ENCODE results near the gene YIF1B.
"Not testable (repeated sequence)": the region's sequence is repeated elsewhere in the genome, so short reads cannot be mapped to it uniquely, and the experiment has no call there.

YIF1B gene

DNA sequence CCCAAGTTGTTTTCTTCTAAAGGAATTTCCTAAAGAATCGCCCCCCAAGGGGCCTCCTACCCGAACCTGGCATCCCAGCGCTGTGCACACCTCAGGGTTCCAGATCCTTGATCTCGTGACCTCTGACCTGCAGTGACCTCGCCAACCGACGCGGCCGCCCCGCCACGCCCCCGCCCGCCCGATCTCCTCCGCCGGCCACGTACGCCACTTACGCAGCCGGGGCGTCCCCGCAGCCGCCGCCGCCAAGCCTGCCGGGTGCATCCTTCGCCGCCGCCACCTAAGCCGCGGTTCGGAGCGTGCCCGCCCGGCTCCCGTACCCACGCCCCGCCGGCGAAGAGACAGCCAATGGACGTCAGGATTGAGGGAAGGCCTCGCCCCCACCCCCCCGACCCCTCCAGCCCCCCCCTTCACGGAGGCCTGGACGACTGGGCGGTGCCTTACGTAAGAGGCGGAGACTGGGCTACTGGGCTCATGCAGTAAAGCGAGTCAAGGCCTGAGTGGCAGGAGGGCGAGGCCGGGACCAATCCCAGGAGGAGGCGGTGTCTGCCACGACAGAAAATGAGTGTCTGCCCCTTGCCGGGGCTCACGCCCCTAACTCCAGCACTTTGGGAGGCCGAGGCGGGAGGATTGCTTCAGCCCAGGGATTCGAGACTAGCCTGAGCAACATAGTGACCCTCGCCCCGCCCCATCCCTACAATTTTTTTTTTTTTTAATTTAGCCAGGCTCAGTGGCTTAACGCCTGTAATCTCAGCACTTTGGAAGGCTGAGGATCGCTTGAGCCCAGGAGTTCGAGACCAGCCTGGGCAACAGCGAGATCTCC, at the start of gene YIF1B:
YIF1B (minus strand) TSS at position 291 of the 820 bp plus-strand sequence; CDS start at position 261, 30 bp downstream.
- peak; percentile 92 to 93 for DNase-seq

GRCh38 chr19:38362946-38363688, 47.4 kb upstream of the YIF1B start:
- not testable (repeated sequence) for DNase-seq

GRCh38 chr19:38362076-38362945, 46.6 kb upstream of the YIF1B start:
- peak; percentile 67 to 68 for DNase-seq

GRCh38 chr19:38361633-38362075, 45.9 kb upstream of the YIF1B start:
- peak; percentile 45 to 53 for DNase-seq

GRCh38 chr19:38360839-38361631, 45.3 kb upstream of the YIF1B start:
- DNase-seq = no peak

- no peak for DNase-seq
These were observed 44.6 kb upstream of the YIF1B start for GRCh38 chr19:38360351-38360750.

DNA sequence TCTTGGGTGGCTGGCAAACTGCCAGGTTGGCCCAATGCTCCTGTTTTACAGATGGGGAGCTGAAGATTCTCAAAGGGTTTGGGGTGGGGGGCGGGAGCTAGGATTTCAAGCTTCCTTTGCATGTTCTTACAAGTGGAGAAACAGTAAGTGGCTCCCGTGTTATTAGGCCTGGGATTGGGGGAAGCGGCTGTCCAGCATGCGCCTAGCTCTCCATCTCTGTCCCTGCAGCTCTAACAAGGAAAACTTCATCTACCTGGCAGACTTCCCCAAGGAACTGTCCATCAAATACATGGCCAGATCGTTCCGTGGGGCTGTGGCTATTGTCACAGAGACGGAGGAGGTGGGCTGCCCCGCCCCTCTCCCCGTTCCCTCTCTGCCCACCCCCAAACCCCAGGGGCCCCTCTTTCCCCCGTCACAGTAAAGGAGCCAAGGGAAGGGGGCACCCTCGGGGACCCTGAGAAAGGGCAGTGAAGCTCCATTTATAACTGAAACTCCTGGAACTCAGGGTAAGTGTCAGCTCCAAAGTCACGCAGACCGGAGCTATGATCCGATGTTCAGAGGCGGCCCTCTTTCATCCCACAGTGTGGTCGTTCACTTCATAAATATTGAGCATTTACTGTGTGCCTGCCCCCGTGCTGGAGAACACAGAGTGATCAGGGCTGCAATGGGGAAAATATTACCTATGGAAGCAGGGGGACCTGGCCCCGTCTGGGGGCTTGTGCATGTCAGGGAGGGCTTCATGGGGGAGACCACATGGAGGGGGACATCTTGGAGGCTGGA, 43.7 kb upstream of the YIF1B start:
- DNase-seq = no peak

DNA sequence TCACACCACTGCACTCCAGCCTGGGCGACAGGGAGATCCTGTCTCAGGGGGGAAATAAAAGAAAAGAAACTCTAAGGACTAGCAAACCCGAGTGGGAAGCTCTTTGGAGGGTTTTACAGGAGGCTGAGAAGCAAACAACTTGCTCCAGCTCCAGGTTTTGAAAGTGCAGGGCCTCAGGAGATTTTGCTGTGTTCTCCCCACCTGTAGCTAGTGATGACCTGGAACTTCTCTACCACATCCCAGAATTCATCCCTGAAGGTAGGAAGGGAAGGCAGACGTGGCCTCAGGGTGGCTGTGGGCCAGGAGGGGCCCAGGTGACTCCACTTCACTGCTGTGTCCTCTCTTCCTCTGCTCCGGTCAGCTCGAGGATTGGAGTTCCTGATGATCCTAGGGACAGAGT, 42.3 kb upstream of the YIF1B start:
- no peak for DNase-seq

DNA sequence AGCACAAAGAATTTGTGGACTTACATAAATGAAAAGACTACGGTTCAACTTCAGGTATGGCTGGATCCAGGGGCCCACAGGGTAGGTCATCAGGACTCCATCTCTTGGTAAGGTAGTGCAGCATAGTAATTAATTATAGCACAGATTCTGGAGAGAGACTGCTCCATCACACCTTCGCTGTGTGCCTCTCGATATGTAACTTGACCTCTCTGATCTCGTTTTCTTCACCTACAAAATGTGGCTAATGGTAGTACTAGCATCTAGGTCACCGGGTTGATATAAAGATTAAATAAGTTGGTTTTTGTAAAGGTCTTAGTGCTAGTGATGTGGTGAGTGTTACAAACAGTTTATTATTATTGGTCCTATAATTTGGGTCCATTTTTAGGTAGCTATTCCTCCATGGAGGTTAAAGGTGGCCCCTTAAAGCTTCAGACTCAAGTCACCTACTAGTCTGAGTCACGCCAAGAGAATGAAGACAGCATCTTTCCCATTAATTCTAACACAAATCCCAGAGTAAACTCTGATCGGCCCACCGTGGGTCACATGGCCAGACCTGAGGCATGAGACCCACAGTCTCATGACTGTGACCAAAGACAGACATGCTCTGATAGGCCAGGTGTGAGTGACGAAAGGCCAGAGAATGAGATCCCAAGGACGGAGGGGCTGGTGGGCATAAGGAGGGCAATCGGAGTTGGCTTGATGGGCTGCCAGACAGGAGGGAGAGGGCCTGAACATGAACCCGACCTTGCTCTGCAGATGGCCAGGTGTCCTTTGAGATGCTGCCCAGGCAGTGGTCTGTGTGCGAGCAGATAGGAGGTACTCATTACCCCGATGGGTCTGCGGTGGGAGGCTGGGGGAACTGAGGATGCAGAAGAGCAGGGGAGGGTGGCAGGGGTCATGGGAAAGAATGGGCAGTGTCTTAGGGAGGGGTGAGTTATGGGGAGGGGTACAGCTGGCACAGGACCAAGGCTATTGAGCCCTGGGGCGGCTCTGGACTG, 40.3 kb upstream of the YIF1B start:
- no peak for DNase-seq

DNA sequence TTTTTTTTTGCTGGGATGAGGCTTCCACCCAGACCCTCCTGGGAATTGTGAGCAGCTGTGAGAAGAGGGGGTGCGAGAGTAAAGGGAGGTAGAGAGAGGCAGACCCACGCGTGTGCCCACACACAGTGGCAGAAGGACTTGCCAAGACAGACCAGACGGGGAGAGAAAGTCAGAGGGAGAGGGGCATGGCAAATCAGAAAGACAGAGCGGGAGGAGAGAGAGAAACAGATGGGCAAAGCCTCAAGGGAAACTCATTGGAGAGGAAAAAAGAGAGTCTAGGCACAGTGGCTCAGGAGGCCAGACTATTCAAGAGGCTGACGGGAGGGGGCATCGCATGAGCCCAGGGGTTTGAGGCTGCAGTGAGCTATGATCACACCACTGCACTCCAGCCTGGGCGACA, 36.9 kb upstream of the YIF1B start:
- DNase-seq = no peak

DNA sequence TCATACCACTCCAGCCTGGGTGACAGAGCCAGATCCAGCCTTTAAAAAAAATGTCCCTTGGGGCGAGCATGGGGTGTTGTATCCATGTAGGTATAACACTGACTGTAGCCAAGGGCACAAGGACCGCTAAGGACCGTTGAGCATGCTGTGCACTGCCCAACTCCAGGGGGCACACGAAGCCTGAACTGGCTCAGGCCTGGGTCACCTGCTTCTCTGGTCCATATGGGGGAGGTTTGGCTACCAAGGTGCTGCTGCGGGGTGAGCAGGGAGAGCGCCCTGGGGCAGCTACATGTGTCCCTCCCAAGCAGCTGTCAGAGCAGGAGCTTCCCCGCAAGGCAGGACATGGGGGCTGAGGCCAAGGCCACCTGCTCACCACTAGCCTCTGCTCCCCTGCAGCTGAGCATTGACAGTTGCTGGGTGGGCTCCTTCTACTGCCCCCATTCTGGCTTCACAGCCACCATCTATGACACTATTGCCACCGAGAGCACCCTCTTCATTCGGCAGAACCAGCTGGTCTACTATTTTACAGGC, 36.2 kb upstream of the YIF1B start:
- DNase-seq = no peak

DNA sequence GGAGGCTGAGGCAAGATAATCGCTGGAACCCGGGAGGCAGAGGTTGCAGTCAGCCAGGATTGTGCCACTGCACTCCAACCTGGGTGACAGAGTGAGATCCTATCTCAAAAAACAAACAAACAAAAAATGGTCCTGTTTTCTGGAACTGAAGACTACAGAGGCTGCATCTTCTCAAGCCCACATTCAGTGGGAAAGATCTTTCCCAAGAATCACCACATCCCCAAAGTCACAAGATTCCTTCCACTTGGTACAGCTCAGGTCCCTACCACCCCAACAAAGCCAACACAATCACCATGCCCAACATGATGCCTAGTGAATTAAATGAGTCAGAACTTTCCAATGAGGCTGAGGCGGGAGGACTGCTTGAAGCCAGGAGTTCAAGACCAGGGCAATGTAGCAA, 35.1 kb upstream of the YIF1B start:
- no peak for DNase-seq

GRCh38 chr19:38346837-38347236, 31.1 kb upstream of the YIF1B start:
- no peak for DNase-seq

- DNase-seq = no peak
These were observed 25.2 kb upstream of the YIF1B start for GRCh38 chr19:38340927-38341326.

GRCh38 chr19:38339011-38339410, 23.3 kb upstream of the YIF1B start:
- not testable (repeated sequence) for DNase-seq

GRCh38 chr19:38337360-38337653, 21.6 kb upstream of the YIF1B start:
- no peak for DNase-seq

DNA sequence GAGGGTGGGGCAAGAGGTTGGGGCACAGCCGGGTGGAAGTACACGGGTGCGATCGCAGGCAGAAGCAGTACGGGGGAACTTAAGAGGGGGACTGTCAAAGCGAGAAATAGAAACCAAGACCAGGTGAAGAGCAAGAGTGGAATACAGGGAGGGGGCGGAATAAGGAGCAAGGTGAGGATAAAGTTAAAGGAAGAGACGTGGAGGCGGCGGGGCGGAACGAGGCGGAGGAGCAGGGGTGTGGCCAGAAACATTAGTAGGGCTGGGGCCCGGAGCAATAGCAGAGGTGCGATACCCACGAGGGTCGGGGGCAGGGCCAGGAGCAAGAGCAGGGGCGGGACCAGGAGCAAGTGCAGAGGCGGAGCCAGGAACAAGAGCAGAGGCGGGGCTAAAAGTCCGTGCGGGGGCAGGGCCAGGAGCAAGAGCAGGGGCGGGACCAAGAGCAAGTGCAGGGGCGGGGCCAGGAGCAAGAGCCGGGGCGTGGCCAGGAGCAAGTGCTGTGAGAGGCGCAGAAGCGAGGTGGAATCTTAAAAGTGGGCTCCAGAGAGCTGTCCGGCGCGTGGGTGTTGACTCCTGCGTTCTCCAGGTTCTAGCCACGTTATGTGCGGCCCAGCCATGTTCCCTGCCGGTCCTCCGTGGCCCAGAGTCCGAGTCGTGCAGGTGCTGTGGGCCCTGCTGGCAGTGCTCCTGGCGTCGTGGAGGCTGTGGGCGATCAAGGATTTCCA, 21.1 kb upstream of the YIF1B start:
- DNase-seq = peak; percentile 93 to 94

DNA sequence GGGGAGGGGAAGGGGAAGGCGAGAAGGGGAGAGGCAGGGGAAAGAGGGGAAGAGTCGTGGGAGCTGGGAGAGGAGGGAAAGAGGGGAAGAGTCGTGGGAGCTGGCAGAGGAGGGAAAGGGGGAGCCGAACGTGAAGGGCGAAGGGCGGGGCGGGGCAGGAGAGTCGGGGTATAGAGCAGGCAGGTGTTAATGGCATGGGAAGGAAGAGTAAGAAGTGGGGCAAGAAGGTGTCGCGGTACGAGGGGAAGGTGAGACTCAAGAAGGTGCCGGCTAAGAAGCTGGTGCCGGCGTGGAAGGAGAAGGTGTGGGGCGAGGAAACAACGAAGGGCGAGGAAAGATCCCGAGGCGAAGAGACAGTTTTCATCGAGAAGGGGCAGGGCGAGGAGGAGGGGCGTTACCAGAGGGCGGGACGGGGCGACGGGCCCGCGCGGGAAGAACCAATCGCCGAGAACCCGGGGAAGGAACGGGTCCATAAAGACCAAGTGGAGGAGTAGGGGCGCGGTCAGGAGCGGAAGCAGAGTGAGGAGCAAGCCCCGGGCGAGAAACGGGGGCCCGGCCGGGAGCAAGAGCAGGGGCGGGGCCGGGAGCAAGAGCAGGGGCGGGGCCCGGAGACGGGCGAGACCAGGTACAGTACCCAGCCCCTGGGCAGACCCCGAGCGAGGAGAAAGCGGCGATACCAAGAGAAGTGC, 20.3 kb upstream of the YIF1B start:
- peak; percentile 93 to 94 for DNase-seq

GRCh38 chr19:38333245-38333644, 17.5 kb upstream of the YIF1B start:
- no peak for DNase-seq
